ENCODE results near the gene MLH1.

The MLH1 gene

GRCh38 chr3:37099469-37099868, 106.2 kb downstream of the MLH1 start:
- H3K4me3 ChIP-seq (ENCODE audit: control insufficient read depth, low read depth, low read length) = no peak overlapping the region
- no peak for DNase-seq (ENCODE audit: low read depth)
- no peak for TF ChIP-seq CTCF (conservative IDR thresholded peaks at IDR 0.05; ENCODE audit: control insufficient read depth, insufficient read depth, low read depth, low read length)

- H3K4me3 ChIP-seq (ENCODE audit: control insufficient read depth, low read depth, low read length) = no peak overlapping the region
- no peak for TF ChIP-seq CTCF (conservative IDR thresholded peaks at IDR 0.05; ENCODE audit: control insufficient read depth, insufficient read depth, low read depth, low read length)
- no peak for DNase-seq (ENCODE audit: low read depth)
Observed at GRCh38 chr3:37100411-37100810, 107.1 kb downstream of the MLH1 start.
